Right ventricle myocardium superior (tissue), 1 donor: ENCODE data around the gene SFRP2. TPM values are rescaled to one million over a fixed set of nuclear protein-coding genes. Genes with fewer than 3 reads are reported as not detected.

Experiments used
- ATAC-seq: fragments of 200-7000 bp; cut with Tn5 transposase; one replicate; pipeline ENCODE4 v1.9.1; 2020; ENCODE audit warnings: mild to moderate bottlenecking; ENCODE audit not compliant: poor library complexity
- DNase-seq: peaks from one replicate; pipeline ENCODE4 v3.0.0-alpha.2; 2020
- intact Hi-C: fragments of 100-400 bp; cut with DNase I; formaldehyde crosslinking; loops from one replicate; pipeline ENCODE4 v1.11.2; 2022
- total RNA-seq: library from RNA; stranded (reverse); fragmentation: NEBNext Ultra II Directional; extraction: Animal tissue kit (Norgen Biotek cat#: 25700); gene quantifications from one replicate; pipeline ENCODE4 v1.2.1, GENCODE V29; 2021
- donor health status: DM: no; HTN: yes; CAD: no; lungs with severe emphysema.

The SFRP2 gene
- total RNA-seq, 1 donor from 2014 or later, result not detected

DNA sequence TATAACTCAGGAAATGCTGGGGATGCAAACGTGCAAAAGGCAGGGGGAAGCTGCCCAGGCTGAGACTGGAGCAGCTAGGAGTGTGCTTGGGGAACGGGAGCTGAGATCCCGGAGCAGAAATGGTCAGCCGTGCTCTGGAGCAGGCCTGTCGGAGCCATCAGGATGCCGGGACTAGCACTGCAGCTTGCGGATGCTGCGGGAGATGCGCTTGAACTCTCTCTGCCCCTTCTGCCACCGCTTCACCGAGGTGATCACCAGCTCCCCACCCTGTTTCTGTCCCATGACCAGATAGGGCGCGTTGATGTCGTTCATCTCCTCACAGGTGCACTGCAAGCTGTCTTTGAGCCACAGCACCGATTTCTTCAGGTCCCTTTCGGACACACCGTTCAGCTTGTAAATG is 7.6 kb downstream of the SFRP2 start:
- intact Hi-C loops, result loop anchor here (10.0 kb wide), 1 partner anchor 244 kb away; no protein-coding TSS in a partner anchor
- ATAC-seq (no peak), DNase-seq (no peak)

DNA sequence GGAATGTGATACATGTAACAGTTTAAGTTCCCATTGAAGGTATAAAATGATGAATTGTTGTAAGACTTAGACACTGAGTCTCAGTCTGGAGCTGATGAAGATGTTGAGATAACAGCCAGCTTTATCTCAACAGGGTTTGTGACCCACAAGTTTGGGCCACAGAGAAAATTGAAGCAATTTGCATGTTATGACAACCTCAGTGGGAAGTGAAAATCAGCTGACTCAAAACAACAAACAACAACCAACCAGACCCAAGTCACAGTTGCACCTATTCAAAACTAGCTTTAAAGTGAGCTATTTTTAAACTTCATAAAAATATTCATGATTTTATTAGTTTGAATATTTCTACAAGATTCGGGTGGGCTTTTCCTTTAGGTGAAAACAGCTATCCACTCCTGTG is 8.0 kb downstream of the SFRP2 start:
- intact Hi-C loops, result loop anchor here (10.0 kb wide), 1 partner anchor 244 kb away; no protein-coding TSS in a partner anchor
- ATAC-seq (no peak), DNase-seq (no peak)

- no peak for DNase-seq
- intact Hi-C loops, result loop anchor here (10.0 kb wide), 1 partner anchor 245 kb away; no protein-coding TSS in a partner anchor
- no peak for ATAC-seq
Observed at GRCh38 chr4:153780221-153780620, 8.7 kb downstream of the SFRP2 start.

- ATAC-seq (no peak), DNase-seq (no peak)
- intact Hi-C loops, result no loop called here
Observed at GRCh38 chr4:153778383-153778782, 10.5 kb downstream of the SFRP2 start.

DNA sequence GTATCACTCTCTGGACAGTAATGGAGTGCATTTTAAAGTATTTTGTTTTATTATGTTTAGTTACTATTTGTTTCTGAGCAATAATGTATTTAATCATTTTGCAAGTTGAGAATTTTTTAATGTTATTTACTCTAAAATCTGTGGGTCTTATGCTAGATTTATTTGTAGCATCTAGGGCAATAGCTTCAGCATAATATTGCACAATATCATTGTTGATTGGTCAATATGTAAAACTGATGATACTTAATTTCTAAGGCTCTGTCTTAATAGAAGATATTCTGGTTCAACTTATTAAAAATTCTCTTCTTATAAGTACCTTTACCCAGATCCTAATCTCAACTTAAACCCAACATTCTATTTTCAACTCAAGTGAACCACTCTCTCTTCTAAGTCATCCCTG is 11.5 kb downstream of the SFRP2 start:
- intact Hi-C loops, result no loop called here
- no peak for DNase-seq
- no peak for ATAC-seq

DNA sequence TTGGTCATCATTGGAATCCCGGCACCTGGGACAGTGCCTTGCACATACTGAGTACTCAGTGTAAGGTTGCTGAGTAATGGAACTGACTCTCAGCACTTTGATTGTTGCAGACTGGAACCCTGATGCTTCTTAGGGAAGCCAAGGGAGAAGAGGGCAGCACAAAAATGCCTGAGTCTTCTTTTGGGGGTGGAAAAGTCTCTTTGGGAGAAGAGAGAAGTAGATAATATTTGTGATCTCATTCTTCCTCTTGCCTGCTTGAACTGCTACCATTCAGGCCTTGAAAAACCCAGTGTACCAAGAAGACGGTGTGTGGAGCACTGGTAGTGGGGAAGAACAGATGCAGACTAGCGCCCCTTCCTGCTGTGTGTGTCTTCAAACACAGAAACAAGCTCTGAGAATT is 12.3 kb downstream of the SFRP2 start:
- intact Hi-C loops, result no loop called here
- no peak for DNase-seq
- no peak for ATAC-seq

DNA sequence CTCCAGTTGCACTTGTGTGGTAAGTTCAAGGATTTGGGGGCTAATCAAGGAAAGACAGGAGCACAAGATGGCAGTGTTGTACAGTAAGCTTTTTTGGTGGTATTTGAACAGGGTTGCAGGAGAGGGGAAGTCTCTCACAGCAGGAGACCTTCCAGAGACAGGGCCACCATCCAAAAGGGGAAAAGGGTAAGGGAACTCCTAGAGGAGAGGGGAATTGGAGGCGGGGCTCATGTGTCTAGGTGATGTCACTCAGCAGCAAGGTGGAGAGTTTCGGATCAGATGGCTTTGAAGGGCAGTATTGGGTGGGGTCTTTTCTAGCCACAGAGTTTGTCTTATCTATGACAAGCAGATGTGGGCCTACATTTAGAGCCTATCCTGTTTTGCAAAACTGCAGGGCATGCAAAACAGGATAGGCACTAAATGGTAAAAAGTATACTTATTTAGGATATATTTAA is 15.6 kb downstream of the SFRP2 start:
- intact Hi-C loops, result no loop called here
- ATAC-seq, result no peak
- no peak for DNase-seq

- no peak for DNase-seq
- intact Hi-C loops, result no loop called here
- no peak for ATAC-seq
Observed at GRCh38 chr4:153771046-153771445, 17.8 kb downstream of the SFRP2 start.

GRCh38 chr4:153766758-153767157 is 22.1 kb downstream of the SFRP2 start:
- ATAC-seq (no peak), DNase-seq (no peak)
- intact Hi-C loops, result no loop called here

- intact Hi-C loops, result no loop called here
- no peak for DNase-seq
- ATAC-seq, result no peak
Observed at GRCh38 chr4:153765894-153766293, 23.0 kb downstream of the SFRP2 start.

DNA sequence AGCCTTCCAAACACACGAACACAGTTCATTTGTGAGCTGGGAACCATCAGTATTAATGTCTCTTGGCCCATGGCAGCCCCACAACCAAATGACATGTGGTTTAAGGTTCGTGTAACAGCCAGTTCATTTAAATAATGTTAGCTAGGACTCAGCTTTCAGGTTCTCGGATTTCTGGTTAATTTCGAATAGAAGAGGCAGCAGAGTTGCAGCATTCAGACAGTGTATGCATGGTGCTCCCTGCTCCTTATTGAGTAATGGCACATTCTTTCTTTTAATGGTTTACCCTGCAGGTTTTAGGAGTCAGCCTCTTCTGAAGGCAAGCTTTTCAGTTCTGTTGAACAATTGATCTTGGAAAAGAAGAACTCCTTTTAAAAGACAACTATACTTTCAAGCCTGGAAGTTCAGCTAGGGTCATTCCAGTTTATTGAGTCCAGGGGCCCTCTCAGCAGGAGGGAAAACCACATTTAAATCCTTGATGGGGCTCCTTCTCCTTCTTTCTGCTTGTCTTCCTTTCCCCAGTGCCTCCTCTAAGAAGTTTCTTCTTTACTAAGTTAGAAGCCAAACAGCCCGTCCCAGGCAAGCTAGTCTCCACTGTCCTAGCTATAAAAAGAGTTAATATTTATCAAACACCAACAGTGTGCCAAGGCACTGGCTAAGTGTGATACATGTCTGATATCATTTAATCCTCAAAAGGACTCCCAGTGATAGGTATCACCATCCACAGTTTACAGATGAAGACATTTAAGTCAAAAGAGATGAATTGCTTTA is 24.1 kb downstream of the SFRP2 start:
- intact Hi-C loops, result no loop called here
- DNase-seq (no peak), ATAC-seq (no peak)

DNA sequence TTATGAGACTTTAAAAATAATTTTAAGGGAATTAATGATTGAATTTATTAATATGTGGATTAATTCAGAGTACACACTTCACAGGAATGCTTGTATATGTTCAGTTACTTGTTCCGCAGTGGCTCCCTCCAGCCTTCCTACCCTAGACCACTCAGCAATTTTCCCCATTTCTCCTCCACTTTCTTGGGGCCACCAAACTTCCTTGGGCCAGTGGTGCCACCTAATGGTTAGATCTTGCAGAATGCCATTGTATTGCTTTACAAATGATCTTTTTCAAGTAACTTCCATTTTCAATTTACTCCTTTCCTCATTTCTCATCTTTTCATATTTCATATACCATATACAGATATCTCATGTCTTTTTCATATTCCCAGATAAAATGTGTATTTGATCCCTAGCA is 25.5 kb downstream of the SFRP2 start:
- intact Hi-C loops, result no loop called here
- ATAC-seq, result no peak
- no peak for DNase-seq

- ATAC-seq (peak; percentile 45), DNase-seq (peak; percentile 40)
- intact Hi-C loops, result no loop called here
Observed at GRCh38 chr4:153759407-153760316, 29.2 kb downstream of the SFRP2 start, which contains the start of gene RNF175. Gene RNF175, minus strand, starts transcription at chr4:153760024. Its CDS starts 162 bp downstream, at chr4:153759862.

DNA sequence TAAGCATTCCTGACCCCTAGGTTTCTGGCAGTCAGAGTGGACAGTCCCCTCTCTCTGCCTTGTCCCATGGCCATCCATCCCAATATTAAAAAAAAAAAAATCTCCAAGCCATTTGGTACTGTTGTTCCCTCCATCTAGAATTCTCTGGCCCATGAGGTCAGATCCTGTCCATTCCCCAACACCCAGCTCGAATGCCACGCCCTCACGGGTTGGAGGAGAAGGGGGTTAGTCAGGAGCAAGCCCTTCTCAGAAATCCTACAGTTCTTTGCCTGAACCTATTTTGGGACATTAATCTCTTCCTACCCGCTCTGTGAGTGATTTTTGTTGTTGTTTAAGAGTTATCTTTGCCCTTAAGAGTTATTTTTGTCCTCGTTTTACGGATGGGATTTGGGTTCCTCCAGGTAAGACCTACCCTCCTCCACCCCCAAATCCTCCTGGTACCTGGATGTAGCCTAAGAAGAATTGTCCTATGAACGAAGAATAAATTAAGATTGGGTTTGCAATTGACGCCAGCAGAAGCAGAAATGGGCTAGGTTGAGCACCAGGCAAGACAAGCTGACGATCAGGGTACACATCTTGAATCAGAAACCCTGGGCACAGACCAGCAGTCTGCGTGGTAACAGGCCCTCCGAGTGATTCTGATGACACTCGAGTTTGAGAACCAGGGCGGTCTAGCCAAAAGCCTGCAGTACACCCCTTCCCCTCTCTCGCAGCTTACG is 30.0 kb downstream of the SFRP2 start:
- no peak for DNase-seq
- ATAC-seq, result no peak
- intact Hi-C loops, result no loop called here

GRCh38 chr4:153758136-153758535 is 30.7 kb downstream of the SFRP2 start:
- DNase-seq (no peak), ATAC-seq (no peak)
- intact Hi-C loops, result no loop called here

DNA sequence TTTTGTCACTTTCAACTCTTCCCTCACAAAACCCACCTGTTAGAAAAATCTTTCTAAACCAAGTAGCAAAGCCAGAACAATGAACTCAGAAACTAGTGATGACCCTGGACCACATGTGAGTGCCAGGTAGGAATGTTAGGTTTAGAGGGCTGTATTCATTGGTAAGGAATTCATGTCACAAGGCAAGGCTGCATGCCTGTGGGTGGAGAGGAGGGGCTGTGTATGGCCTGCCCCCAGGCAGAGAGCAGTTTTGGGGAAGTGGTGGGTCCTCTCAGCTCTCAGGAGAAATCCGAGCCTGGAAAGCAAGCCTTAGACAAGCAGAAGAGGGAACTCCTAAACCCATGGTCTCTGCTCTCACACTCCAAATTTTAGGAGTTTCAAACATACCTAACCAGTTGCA is 31.5 kb downstream of the SFRP2 start:
- intact Hi-C loops, result no loop called here

DNA sequence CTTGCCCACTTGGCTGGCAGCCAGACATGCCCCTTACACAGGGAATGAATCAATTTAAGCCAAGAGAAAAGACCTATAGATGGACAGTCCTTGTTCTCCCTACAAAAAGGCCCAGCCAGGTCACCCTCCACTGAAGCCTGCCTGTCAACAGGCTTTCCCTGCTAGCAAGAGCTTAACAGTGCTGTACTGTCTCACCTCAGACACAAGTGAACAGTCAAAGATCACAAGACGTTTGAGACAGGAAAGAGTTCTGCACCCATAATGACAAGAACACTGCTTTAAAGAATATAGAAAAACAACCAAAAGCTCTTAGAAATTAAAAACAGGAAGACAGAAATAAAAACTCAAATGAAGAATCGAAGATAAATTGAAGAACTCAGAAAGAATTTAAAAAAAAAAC is 33.7 kb downstream of the SFRP2 start:
- intact Hi-C loops, result no loop called here
- ATAC-seq, result no peak
- no peak for DNase-seq

More for the DNA sequence above, 31.5 kb downstream of the SFRP2 start:
- DNase-seq, result no peak
- no peak for ATAC-seq

- ATAC-seq (peak; percentile 79), DNase-seq (no peak)
Observed at GRCh38 chr4:153750197-153750817, 38.6 kb downstream of the SFRP2 start.

More at GRCh38 chr4:153750197-153750817, 38.6 kb downstream of the SFRP2 start:
- intact Hi-C loops, result no loop called here
